ENCODE data around the gene VSIG10.
A peak's percentile ranks its signal among the peaks of the same experiment; 100 is the strongest.

DNA sequence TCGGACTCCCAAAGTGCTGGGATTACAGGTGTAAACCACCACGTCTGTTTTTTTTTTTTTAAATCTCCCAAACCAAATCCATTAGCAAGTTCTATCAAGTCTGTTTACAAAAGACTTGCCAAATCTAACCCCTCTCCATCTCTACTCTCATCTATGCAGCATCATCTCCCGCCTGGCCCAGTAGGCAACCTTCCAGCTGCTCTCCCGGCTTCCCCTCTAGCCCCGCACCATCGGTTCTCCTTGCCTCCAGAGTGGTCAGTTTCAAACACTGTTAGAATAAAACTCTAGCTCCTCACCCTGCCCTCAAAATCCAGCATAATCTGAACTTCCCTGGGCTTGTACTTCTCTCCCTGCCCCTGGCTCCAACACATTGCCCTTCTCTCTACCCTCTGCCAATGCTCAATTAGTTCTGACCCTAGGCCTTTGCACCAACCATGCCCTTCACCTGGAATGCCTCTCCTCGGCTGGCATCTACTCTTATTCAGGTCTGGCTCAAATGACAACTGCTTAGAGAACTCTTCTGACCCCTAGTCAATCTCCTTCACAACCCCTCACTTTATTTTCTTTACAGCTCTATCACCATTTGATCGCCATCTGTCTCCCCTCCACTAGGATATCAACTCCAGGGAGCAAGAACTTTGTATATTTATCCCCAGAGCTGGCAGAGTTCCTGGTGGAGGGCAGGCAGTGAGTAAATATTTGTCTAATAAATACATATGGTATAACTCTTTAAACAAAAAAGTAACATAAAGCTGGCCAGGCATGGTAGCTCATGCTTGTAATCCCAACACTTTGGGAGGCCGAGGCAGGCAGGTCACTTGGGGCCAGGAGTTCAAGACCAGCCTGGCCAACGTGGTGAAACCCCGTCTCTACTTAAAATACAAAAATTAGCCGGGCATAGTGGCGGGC, 47.7 kb downstream of the VSIG10 start:
- TF ChIP-seq, protein P1, sequence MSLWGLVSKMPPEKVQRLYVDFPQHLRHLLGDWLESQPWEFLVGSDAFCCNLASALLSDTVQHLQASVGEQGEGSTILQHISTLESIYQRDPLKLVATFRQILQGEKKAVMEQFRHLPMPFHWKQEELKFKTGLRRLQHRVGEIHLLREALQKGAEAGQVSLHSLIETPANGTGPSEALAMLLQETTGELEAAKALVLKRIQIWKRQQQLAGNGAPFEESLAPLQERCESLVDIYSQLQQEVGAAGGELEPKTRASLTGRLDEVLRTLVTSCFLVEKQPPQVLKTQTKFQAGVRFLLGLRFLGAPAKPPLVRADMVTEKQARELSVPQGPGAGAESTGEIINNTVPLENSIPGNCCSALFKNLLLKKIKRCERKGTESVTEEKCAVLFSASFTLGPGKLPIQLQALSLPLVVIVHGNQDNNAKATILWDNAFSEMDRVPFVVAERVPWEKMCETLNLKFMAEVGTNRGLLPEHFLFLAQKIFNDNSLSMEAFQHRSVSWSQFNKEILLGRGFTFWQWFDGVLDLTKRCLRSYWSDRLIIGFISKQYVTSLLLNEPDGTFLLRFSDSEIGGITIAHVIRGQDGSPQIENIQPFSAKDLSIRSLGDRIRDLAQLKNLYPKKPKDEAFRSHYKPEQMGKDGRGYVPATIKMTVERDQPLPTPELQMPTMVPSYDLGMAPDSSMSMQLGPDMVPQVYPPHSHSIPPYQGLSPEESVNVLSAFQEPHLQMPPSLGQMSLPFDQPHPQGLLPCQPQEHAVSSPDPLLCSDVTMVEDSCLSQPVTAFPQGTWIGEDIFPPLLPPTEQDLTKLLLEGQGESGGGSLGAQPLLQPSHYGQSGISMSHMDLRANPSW (CRISPR knock-in tag; IDR thresholded peaks at IDR 0.05; ENCODE audit: borderline replicate concordance), result no peak
- TF ChIP-seq CHD2 (IDR thresholded peaks at IDR 0.05; ENCODE audit: low read depth, low read length) (no peak), ARNT (IDR thresholded peaks at IDR 0.05) (no peak), NFIB (CRISPR knock-in tag; IDR thresholded peaks at IDR 0.05; ENCODE audit: borderline replicate concordance) (no peak)
- TF ChIP-seq, protein P2, sequence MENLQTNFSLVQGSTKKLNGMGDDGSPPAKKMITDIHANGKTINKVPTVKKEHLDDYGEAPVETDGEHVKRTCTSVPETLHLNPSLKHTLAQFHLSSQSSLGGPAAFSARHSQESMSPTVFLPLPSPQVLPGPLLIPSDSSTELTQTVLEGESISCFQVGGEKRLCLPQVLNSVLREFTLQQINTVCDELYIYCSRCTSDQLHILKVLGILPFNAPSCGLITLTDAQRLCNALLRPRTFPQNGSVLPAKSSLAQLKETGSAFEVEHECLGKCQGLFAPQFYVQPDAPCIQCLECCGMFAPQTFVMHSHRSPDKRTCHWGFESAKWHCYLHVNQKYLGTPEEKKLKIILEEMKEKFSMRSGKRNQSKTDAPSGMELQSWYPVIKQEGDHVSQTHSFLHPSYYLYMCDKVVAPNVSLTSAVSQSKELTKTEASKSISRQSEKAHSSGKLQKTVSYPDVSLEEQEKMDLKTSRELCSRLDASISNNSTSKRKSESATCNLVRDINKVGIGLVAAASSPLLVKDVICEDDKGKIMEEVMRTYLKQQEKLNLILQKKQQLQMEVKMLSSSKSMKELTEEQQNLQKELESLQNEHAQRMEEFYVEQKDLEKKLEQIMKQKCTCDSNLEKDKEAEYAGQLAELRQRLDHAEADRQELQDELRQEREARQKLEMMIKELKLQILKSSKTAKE (CRISPR knock-in tag; IDR thresholded peaks at IDR 0.05; ENCODE audit: borderline replicate concordance), result 0 out of 2 replicates have a peak, but pooled peaks have one; percentile 25
